Activated T-helper 1 cell treated with anti-CD3 and anti-CD28 coated beads, Interleukin-2, amount 50 U/mL, for 16 hours (primary cell): ENCODE measurements around the gene BRSK2.
"Not testable (repeated sequence)": the region's sequence is repeated elsewhere in the genome, so short reads cannot be mapped to it uniquely, and the experiment has no call there.

Experiments used
- DNase-seq, 2 donors: peaks; one replicate each; pipeline ENCODE4 v3.0.0-alpha.2; 2020; ENCODE audit warnings: low read depth in 1 of 2, low spot score in 1 of 2

Gene BRSK2

DNA sequence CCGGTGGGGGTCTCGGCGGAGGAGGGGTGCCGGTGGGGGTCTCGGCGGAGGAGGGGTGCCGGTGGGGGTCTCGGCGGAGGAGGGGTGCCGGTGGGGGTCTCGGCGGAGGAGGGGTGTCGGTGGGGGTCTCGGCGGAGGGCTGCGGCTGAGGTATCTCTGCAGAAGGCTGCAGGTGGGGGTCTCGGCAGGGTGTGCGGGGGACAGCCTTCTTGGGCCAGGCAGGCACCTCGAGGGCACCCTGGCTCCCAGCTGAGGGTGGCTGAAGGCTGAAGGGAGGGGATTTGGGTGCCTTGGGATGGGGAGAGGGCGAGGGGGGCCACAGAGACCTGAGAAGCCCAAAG is 45.7 kb downstream of the BRSK2 start:
- DNase-seq = not testable (repeated sequence)

DNA sequence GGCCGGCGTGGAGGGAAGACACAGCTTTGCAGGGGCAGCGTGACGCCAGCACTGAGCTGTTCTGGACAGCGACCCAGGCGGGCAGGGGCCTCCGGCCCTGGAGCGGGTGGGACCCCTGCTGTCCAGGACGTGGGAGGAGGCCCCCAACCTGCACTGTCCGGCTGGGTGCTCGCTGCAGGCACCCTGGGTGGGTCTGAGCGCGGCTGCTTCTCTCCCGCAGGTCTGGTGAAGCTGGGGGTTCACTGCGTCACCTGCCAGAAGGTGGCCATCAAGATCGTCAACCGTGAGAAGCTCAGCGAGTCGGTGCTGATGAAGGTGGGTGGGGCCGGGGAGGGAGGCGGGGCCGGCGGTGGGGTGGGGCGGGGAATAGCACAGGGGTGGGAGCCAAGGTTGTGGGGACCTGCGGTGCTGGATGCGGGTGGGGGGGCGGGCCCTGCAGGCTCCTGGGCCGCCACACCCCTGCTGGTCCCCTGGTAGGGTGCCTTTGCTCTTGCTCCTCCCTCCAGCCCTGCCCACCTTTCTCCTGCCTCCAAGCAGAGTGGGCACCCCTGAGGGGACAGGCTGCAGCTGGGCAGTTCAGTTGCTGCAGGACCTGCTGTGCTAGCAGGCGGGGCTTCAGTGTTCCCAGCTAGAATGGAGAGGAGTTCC is 46.2 kb downstream of the BRSK2 start:
- DNase-seq = no peak

DNA sequence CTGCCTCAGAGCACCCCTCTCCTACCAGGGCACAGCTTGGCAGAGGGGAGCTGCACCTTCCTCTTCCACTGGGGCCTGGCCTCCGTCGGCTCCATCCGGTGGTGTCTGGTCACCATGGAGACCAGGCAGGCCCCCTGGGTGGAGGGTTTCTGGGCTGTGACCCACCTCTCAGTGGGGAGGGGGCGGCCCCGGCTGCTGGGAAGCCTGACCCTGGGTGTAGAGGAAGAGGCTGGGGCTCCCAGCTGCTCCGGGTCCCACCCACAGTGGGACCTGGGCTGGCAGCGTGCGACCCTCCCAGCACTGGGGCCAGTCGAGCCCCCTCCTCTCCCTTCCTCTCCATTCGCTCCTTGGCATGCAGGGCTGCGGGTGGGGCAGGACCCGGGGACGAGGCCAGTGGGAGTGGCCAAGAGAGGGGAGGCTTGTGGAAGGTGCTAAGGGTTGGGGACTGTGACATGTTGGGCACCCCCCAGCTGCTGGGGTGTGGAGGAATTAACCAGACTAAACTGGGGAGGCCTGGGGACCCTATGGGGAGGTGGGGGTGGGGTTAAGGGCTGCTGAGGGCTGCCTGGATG is 46.8 kb downstream of the BRSK2 start:
- no peak for DNase-seq

DNA sequence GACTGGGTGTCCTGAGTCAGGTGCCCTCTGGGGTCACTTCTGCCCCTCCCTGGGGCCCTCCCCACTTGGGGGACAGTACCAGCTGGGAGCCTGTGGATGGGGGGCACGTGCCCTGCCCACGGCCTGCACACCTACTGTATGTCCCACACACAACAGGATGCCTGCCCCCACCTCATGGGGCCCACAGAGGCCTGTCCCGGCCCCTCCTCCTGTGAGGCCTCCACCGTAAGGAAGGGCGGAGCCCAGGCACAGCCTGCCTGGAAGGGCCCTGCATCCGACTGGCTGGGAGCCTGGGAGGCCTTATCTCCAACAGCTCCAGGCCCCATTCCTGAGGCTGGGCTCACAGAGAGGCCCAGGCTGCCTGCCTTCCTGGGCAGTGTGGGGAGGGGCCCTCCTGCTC is 47.8 kb downstream of the BRSK2 start:
- DNase-seq = no peak

DNA sequence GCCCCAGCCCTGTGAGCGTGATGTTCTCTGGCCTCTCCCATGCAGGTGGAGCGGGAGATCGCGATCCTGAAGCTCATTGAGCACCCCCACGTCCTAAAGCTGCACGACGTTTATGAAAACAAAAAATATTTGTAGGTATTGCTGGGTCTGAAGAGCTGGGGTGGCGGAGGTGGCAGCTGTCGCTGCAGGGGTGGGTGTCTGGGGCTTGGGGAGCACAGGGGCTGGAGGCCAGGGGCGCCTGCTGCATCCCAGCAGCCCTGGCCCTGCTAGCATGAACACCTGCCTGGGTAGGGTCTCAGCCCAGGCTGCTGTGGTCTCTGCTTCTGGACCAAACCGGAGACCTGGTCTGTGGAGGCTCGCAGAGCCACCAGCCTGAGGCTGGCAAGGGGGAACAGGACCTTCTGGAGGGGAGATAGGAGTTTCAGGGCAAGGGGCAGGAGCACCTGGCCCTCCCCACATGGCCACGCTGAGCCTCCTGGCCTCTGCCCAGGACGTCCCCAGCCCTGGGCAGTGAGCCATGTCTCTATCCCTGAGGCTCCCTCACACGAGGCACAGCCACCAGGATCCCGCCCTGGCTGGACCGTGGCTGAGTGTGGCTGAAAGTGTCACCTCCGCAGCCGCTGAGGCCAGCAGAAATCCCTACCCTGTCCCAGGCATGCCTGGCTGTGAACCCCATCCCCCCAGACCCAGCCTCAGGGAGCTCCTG is 48.7 kb downstream of the BRSK2 start:
- no peak for DNase-seq

DNA sequence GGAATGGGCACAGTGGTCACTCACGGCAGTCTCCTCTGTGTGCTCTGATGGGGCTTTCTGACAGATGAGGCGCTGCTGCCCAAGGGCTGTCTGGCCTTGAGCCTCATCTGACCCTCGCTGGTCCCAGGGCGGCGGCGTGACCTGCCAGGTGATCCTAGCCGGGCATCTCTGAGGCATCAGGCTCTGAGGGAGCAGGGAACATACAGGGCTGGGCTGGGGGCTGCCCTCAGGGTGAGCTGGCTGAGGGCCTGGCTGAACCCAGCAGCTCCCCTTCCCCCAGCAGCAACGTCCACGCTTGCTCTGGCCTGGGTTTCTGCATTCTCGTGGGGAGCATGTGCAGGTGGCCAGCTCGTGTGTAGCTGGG is 49.2 kb downstream of the BRSK2 start:
- DNase-seq = no peak

DNA sequence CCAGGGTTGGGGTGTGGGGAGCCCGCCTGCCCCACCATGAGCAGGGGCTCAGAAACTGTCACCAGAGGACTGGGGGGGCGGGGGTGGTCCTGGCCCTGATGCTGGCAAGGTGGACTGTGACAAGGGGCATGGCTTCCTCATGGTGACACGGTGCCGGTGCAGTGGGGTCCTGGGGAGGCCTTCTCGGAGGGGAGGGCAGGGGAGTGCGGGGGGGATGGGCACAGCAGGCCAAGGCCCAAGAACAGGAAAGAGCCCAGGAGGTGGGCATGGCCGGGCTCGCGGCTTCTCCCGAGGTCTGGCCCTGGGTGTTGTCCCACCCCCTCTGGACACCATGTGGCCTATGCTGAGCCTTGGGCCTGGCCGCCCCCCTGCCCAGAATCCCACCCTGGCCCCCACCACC is 49.6 kb downstream of the BRSK2 start:
- DNase-seq = no peak

DNA sequence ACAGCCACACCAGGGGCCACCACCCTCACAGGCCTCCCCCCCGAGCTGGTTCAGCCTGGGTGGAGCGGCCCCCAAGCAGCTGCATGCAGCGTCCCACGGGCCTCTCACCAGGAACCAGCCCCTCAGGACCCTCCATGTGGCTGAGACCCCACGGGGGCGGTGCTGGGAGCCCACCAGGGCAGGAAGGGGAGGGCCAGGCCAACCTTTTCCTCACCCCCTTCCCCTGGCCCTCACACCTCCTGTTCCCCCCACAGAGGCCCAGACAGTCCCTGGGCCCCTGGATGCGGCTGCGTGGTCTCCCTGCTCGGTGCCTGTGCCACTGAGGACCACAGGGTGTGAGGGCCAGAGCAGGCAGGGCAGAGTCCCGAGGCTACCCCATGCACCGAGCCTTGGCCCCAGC is 50.3 kb downstream of the BRSK2 start:
- no peak for DNase-seq

DNA sequence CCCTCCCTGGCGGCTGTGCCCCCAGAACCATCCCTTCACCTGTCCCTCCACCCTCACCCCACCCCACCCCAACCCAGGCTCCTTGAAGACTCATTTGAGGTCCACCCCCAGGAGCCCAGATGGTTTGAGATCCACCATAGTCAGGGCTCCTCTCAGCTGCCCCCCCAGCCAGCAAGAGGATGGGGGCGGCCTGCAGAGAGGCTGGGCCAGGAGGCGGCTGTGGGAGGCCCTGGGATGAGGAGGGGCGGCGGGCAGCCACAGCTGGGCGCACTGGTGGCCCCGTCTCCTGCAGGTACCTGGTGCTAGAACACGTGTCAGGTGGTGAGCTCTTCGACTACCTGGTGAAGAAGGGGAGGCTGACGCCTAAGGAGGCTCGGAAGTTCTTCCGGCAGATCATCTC is 50.8 kb downstream of the BRSK2 start:
- no peak for DNase-seq

DNA sequence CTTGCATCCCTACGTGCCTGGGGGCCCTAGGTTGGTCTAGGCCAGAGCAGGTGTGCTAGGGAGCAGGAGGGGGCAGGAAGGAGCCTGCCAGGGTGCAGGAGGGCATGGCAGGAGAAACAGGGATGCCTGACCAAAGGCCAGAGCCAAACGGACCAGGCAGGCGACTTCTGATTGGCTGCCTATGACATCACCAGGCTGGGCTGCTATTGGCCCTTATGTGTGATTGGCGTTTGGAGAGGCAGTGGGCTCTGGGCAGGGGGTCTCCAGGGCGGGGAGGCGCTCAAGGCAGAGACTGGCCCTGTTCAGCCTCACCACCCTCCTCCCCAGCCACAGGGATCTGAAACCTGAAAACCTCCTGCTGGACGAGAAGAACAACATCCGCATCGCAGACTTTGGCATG is 52.4 kb downstream of the BRSK2 start:
- DNase-seq = no peak

DNA sequence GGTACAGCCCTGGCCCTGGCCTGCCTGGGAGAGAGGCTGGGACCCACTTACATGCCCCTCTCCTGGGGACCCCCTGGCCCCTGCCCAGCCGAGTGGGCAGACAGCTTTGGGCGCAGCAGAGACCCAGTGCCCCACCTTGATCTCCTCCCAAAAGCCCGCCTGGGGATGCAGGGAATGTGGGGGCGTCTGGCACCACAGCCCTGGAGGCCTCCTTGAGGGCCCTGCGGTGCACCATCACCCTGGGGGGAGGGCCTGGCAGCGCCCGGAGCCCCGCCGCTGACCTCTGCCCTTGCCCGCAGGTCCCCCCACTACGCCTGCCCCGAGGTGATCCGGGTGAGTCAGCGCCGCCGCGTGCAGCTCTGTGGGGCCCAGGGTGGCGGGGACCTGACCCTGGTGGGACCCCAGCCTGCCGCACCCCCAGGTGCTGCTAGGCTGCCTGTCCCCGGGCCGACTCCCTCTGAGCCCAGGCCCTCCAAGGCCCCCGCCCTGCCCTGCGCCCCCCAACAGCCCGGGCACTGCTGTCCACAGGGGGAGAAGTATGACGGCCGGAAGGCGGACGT is 53.2 kb downstream of the BRSK2 start:
- no peak for DNase-seq

DNA sequence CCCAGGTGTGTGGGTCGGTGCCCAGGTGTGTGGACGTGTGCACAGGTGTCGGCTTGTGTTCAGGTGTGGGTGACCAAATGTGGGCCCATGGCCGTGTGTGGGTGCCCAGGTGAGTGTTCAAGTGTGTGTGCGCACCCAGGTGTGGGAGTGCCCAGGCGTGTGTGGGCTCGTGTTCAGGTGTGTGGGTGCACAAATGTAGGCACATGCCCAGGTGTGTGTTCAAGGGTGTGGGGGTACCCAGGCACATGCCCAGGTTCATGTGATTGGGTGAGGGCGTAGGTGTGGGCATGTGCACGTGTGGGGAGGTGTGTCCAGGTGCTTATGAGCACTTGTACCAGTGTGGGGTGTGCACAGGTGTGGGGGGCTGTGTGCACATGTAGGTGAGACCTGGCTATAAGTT is 54.0 kb downstream of the BRSK2 start:
- DNase-seq = no peak

DNA sequence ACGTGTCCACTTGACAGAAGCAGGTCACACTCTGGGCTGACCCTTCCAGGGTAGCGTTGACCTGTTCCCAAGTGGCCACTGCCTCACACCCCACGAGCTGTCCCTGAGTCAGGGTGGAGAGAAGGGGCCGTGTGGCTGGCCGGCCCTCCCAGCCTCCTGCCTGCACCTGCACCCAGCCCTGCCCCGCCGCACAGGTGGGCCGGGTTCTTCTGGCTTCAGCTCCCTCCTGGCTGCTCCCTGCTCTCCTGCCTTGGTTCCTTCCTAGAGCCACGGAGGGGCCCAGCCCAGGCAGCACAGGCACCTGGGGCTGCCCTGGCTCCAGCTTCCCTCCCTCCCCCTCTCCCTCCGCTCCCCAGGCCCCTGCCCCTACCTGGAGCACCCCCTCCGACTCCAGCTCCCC is 54.6 kb downstream of the BRSK2 start:
- no peak for DNase-seq

DNA sequence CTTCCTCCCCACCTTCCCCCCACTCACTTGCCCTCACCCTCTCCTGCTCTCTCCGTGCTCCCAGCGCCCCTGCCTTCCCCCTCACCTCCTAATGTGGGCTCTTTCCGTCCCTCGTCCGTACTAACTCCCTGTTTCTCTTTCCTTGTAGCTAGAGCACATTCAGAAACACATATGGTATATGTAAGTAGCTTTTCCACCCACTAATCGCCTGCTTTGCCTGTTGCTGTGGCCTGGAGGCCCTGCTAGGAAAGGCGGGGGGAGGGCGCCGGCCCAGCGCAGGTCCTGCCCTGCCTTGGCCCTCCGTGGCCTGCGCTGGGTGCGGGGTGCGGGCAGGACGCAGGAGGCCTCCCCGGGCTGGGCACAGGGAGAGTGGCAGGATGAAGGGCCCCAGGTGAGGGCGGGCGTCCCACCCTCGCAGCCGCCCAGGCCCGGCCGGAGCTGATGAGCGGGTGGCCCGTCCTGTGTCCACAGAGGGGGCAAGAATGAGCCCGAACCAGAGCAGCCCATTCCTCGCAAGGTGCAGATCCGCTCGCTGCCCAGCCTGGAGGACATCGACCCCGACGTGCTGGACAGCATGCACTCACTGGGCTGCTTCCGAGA is 55.2 kb downstream of the BRSK2 start:
- DNase-seq = no peak

DNA sequence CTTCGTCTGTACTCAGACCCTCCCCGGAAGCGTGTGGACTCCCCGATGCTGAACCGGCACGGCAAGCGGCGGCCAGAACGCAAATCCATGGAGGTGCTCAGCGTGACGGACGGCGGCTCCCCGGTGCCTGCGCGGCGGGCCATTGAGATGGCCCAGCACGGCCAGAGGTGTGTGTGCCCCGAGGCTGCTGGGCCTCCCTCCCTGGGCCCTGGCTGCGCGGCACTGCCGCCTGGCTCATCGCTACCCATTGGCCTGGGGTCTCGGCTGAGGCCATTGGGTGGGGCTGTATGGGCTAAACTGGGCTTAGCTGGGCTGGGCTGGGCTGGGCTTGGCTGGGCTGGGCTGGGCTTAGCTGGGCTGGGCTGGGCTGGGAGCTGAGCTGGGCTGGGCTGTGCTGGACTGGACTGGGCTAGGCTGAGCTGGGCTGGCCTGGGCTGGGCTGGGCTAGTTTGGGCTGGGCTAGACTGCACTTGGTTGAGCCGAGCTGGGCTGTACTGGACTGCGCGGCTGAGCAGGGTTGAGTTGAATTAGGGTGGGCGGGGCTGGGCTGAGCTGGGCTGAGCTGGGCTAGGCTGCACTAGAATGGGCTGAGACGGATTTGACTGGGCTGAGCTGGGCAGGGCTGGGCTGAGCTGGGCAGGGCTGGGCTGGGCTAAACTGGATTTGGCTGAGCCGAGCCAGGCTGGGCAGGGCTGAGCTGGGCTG is 56.2 kb downstream of the BRSK2 start:
- DNase-seq = no peak

DNA sequence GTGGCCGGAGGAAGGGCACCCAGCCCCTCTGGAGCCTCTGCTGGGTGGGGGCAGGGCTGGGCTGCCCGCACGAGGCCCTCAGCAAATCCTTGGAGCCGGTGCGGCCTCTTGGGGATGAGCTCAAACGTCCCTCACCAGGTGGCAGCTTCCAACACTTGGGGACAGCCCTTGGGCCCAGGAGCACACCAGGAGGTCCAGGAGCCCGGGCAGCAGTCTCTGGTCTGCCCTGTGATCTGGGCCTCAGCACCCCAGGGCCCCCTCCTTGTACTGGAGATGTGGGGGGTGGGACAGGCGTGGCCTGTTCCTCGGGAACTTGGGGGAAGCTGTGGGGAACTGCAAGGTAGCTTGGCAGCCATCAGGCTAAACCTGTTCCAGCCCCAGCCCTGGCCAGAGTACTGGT is 56.9 kb downstream of the BRSK2 start:
- no peak for DNase-seq

DNA sequence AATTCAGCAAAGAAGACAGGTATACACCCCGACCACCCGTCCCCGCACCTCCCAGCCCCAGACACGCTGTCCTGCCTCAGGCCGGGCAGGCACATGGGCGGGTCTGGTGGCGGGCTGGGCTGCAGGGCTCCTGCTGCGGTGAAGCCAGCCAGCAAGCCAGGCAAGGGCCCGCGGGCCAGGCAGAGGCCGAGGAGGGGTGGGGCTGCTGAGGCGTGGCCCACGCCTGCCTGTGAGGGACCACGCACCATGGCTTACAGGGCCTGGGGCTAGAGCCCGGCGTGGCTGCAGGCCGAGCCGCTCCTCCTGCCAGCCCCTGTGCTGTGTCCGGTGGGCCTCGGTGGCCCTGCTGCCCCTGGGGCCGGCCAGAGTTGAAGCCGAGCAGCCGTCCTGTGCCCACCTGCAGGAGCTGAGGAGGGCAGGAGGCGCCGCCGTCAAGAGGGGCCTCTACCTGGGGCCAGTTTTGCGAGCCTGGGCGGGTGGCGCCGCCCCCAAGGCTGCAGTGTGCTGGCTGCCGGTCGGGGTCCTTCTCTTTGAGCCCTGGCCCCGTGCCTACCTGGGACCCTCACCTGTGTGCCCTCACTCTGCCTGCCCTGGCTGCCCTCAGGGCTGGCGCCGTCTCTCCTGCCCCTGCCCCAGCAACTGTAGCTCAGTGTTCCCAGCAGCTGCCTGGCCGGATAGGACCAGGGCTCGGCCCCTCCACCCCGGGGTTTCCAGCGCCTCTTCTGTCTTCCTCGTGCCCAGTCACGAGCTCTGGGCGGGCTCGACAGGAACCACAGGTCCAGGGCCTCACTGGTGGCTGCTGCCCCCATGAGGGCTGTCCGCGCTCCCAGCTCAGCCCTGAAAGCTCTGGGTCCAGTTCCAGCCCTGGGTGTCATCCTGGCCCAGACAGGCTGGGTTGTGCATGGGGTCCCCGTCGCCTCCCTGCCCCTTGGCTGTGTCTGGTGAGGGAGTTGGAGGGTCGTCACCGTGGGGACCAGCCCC is 58.4 kb downstream of the BRSK2 start:
- no peak for DNase-seq

DNA sequence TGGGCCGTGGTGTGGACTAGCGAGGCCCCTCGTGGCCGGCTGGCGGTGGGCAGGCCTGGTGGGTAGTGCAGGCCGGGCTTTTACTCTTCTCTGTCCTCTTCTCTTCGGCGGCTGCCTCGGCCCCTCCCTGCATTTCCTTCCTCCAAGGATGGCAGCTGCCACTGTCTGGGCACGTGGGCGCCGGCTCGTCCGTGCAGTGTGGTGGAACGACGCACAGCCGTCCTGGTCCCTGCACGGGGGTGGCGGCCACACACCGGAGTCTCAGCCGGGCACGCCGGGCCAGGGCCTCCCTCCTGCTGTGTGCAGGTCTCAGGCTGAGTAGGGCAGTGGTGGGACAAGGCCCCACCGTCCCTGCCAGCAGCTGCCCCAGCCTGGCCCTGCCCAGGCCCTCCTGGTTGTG is 59.1 kb downstream of the BRSK2 start:
- no peak for DNase-seq

DNA sequence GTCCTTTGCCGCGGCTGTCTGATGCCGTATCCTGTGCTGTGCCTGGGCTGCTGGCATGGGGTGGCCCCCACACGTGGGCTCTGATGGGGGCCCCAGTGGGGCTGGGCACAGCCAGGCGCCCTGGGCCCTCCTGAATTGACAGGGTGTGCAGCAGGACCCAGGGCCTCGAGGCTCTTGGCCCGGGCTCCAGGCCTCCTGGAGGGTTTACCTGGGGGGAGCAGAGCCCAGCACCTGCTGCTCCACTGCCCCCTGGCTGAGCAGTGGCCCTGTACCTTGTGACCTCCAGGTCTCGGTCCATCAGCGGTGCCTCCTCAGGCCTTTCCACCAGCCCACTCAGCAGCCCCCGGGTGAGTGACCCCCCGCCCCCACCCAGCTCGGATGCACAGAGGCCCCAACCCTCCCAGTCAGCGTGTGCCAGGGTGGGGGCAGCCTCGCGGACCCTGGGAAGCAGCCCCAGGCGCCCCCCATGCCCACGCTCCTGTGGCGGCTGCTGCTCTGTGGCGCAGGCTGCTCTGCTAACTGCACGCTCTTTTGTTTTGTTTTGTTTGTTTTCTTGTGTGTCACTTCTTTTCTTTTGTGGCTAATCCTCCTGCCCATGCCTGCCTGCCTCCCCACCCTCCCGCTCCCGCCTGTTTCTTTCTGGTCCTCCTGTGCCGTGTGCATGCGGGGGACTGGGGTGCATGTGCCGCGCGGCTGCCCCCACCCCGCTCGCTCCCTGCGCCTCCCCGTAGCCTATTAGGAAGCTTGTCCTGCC is 59.9 kb downstream of the BRSK2 start:
- DNase-seq = no peak

DNA sequence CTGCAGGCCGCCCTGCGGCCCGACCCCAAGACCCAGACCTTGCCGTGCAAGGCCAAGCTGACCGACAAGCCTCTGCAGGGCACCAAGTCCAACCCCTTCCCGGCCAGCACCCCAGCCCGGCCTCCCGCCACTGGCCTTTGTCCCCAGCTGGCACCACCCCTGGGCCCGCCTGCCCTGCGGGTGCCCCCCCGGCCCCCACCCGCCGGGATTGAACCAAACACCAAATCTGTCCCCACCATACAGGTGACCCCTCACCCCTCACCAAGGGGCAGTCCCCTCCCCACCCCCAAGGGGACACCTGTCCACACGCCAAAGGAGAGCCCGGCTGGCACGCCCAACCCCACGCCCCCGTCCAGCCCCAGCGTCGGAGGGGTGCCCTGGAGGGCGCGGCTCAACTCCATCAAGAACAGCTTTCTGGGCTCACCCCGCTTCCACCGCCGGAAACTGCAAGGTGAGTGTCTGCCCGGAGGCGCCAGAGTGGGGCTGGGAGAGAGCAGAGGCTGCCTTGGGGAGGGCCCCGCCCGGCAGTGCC is 60.7 kb downstream of the BRSK2 start:
- DNase-seq = no peak
